Measurements from ENCODE around the gene C16orf78. TPM values are rescaled to one million over a fixed set of nuclear protein-coding genes. Genes with fewer than 3 reads are reported as not detected.

The C16orf78 gene
- total RNA-seq, 1 donor from 2014 or later: not detected

DNA sequence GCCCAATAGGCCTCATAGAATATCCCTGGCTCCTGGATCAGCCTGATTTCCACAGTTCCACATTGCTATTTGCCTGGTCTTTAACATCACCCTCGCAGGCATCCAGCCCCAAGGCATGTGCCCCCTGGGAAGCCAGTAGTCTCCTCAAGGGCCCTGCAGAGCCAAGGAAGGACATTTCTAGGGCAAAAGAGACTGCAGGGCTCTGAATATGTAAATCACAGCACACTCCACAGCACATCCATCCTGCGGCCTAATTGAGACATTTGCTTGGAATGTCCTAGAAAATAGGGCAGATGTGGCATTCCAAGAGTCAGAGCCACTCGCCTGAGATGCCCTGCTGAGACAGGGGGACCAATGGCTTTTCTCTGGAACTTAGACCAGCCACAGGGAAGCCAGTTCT, 11.4 kb upstream of the C16orf78 start:
- DNase-seq (ENCODE audit: extremely low spot score, unreplicated experiment): no peak
- H3K36me3 Mint-ChIP-seq: no peaks in the 10 kb centered on the region
- no peak overlapping the region for H3K27ac Mint-ChIP-seq
- TF ChIP-seq, protein P1, sequence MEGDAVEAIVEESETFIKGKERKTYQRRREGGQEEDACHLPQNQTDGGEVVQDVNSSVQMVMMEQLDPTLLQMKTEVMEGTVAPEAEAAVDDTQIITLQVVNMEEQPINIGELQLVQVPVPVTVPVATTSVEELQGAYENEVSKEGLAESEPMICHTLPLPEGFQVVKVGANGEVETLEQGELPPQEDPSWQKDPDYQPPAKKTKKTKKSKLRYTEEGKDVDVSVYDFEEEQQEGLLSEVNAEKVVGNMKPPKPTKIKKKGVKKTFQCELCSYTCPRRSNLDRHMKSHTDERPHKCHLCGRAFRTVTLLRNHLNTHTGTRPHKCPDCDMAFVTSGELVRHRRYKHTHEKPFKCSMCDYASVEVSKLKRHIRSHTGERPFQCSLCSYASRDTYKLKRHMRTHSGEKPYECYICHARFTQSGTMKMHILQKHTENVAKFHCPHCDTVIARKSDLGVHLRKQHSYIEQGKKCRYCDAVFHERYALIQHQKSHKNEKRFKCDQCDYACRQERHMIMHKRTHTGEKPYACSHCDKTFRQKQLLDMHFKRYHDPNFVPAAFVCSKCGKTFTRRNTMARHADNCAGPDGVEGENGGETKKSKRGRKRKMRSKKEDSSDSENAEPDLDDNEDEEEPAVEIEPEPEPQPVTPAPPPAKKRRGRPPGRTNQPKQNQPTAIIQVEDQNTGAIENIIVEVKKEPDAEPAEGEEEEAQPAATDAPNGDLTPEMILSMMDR (conservative IDR thresholded peaks at IDR 0.05): no peak
- H3K4me3 Mint-ChIP-seq: no peak overlapping the region
- peaks cover 35% of the 10 kb centered on the region for H3K27me3 Mint-ChIP-seq
- no peaks in the 10 kb centered on the region for H3K9me3 Mint-ChIP-seq
- H3K4me1 Mint-ChIP-seq (ENCODE audit: unreplicated experiment): no peaks in the 10 kb centered on the region

DNA sequence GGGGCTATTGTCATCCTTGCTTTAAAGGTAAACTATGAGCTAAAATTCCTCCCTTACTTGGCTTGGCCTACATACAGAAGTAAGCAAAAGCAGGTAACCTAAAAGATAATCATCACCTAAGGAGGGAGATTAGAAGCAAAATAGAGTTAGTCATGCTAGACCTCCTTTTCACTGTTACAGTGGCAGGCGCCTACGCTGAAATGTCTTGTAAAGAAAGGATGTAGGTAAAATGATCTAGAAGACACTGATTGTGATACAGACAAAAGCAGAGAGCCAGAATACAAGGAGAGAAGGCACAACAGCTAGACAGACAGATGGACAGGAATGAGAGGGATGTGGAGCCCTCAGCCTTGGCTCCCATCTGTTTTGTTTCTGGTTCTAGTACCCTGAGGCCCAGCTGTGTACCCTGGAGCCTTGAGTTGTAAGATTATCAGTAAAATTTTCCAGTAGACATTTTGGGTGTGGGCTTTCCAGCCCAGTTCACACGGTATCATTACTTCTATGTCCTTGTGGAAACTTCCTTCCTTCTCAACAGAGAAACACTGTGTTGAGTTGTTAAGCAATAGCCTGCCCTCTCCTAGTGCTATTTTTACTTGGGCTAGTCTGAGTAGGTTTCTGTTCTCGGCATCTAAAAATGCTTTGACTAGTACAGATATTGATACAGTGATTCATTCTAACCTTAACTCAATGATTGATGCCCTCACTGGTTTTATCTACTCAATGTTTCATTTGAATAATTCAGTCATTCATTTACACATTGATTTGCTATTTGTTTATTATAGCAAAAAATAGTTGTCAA, 7.7 kb upstream of the C16orf78 start:
- no peaks in the 10 kb centered on the region for H3K4me1 Mint-ChIP-seq (ENCODE audit: unreplicated experiment)
- no peaks in the 10 kb centered on the region for H3K36me3 Mint-ChIP-seq
- no peak overlapping the region for H3K27ac Mint-ChIP-seq
- no peak for DNase-seq (ENCODE audit: extremely low spot score, unreplicated experiment)
- H3K9me3 Mint-ChIP-seq: no peaks in the 10 kb centered on the region
- peaks cover 12% of the 10 kb centered on the region for H3K27me3 Mint-ChIP-seq
- H3K4me3 Mint-ChIP-seq: no peak overlapping the region
- TF ChIP-seq, protein P1 (conservative IDR thresholded peaks at IDR 0.05): no peak

DNA sequence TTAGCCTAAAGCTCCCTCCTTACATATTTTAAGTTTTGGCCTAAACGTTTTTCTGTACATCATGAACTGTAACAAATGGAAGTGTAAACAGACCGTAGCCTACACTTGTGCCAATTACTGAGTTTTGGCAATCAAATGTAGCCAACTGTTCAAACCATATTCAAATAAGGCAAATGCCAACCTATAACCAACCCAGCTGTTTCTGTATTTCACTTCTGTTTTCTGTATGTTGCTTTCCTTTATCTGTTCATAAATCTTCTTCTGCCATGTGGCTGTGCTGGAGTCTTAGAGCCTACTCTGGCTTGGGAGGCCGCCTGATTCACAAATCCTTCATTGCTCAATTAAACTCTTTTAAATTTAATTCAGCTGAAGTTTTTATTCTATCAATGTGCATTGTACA, 6.9 kb upstream of the C16orf78 start:
- H3K4me1 Mint-ChIP-seq (ENCODE audit: unreplicated experiment): no peaks in the 10 kb centered on the region
- no peaks in the 10 kb centered on the region for H3K9me3 Mint-ChIP-seq
- H3K4me3 Mint-ChIP-seq: no peak overlapping the region
- H3K27me3 Mint-ChIP-seq: peaks cover 10% of the 10 kb centered on the region
- H3K27ac Mint-ChIP-seq: no peak overlapping the region
- TF ChIP-seq, protein P1 (conservative IDR thresholded peaks at IDR 0.05): no peak
- no peaks in the 10 kb centered on the region for H3K36me3 Mint-ChIP-seq
- no peak for DNase-seq (ENCODE audit: extremely low spot score, unreplicated experiment)

DNA sequence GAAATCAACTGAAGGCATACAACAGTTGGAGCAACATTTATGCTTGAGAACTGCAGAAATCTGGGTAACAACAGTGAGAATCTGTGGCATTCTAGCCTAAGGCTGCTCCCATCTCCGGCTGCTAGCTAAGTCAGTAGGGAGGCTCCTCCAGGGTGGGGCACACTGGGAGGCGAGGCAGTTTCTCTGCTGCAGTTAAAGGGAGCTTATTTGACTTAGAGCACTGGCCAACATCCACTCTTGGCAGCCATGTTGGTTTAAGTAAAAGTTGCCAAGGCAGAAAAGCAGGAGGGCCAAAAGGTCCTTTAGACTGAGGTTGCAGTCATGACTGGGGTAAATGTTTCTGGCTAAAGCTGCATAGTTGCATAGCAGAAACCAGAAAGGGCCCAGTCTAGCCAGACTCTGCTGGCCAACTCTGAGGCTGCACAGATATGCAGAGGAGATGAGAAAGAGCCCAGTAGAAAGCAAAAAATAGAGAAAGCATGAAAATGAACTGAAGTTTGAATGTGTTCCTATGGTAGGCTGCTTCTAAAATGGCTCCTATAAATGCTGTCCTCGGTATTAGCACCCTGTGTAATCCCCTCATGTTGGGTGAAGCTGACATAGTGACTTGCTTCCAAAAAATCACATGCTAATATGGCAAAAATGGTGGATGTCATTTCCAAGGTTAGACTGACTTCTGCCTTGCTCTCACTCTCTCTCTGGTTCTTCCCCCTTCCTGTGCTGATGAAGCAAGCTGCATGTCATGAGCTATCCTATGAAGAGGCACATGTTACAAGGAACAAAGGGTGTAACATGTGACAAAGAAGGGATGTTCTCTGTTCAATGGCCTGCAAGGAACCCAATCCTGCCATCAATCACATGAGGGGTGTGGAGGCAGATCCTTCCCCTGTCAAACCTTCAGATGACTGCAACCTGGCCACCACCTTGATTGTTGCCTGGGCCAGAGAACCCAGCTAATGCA, 3.7 kb upstream of the C16orf78 start:
- peaks cover 6% of the 10 kb centered on the region for H3K27me3 Mint-ChIP-seq
- TF ChIP-seq, protein P1 (conservative IDR thresholded peaks at IDR 0.05): no peak
- no peaks in the 10 kb centered on the region for H3K9me3 Mint-ChIP-seq
- no peaks in the 10 kb centered on the region for H3K36me3 Mint-ChIP-seq
- H3K4me3 Mint-ChIP-seq: no peak overlapping the region
- no peaks in the 10 kb centered on the region for H3K4me1 Mint-ChIP-seq (ENCODE audit: unreplicated experiment)
- no peak for DNase-seq (ENCODE audit: extremely low spot score, unreplicated experiment)
- no peak overlapping the region for H3K27ac Mint-ChIP-seq

DNA sequence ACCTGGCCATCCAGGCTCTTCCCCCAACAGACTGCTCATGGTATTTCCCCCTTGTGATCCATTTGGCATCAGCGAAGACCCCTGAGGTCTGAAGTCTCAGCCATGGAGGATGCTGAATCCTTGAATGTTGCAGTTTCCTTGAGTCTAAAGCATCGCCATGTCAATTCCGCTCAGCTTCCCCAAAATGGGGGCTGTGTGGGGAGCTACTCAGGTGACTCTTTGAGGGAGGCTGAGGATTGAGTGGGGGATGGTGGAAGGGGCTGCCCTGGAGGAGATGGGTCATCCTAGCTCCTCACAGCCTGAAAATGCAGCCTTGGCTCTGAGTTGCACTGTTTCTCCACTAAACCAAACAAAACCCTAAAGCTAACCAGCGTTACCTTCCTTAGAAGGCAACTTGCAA, 2.6 kb downstream of the C16orf78 start:
- H3K4me3 Mint-ChIP-seq: no peak overlapping the region
- H3K4me1 Mint-ChIP-seq (ENCODE audit: unreplicated experiment): no peaks in the 10 kb centered on the region
- no peak for DNase-seq (ENCODE audit: extremely low spot score, unreplicated experiment)
- TF ChIP-seq, protein P1 (conservative IDR thresholded peaks at IDR 0.05): no peak
- H3K27ac Mint-ChIP-seq: no peak overlapping the region
- H3K9me3 Mint-ChIP-seq: no peaks in the 10 kb centered on the region
- H3K36me3 Mint-ChIP-seq: no peaks in the 10 kb centered on the region
- H3K27me3 Mint-ChIP-seq: peaks cover 7% of the 10 kb centered on the region

Measured in type B pancreatic cell (in vitro differentiated cells).